Loucy (cell line): Measurements from ENCODE around the gene TFAP2D.

ENCODE experiments used
- H2AFZ ChIP-seq: fragments of 200-600 bp; sonication (generic); 2 replicates; pipeline ENCODE4 v1.6.0; 2016; ENCODE audit warnings: antibody characterized with exemption, mild to moderate bottlenecking, low read length, moderate library complexity
- H3F3A ChIP-seq: fragments of 200-600 bp; 2 replicates; pipeline ENCODE4 v1.6.0; 2016; ENCODE audit warnings: antibody characterized with exemption, low read depth, mild to moderate bottlenecking
- H3K27me3 ChIP-seq: fragments of 200-600 bp; sonication (generic); 2 replicates; pipeline ENCODE4 v1.6.1; 2014; ENCODE audit warnings: low read length, mild to moderate bottlenecking; ENCODE audit not compliant: insufficient read depth, poor library complexity, severe bottlenecking
- H3K36me3 ChIP-seq: fragments of 200-600 bp; sonication (generic); 2 replicates; pipeline ENCODE4 v1.6.1; 2016; ENCODE audit warnings: low read length; ENCODE audit not compliant: insufficient read depth
- H3K4me1 ChIP-seq: fragments of 200-600 bp; sonication (generic); 2 replicates; pipeline ENCODE4 v1.5.1; 2014; ENCODE audit warnings: low read length, mild to moderate bottlenecking; ENCODE audit not compliant: insufficient read depth, poor library complexity, severe bottlenecking
- H3K4me2 ChIP-seq: fragments of 200-600 bp; sonication (generic); 2 replicates; pipeline ENCODE4 v1.6.0; 2014; ENCODE audit warnings: antibody characterized with exemption, low read length, low read depth, mild to moderate bottlenecking; ENCODE audit not compliant: poor library complexity, severe bottlenecking
- H3K4me3 ChIP-seq: fragments of 200-600 bp; sonication (generic); 2 replicates; pipeline ENCODE4 v1.5.1; 2014; ENCODE audit warnings: low read length, mild to moderate bottlenecking, mixed read lengths; ENCODE audit not compliant: poor library complexity, severe bottlenecking
- H3K79me2 ChIP-seq: fragments of 200-600 bp; sonication (generic); 2 replicates; pipeline ENCODE4 v1.6.1; 2014; ENCODE audit warnings: low read length; ENCODE audit not compliant: insufficient read depth
- H3K9ac ChIP-seq: fragments of 200-600 bp; sonication (generic); 2 replicates; pipeline ENCODE4 v1.6.0; 2014; ENCODE audit warnings: mild to moderate bottlenecking, low read depth, low read length, moderate library complexity; ENCODE audit not compliant: poor library complexity, severe bottlenecking
- H3K9me2 ChIP-seq: fragments of 200-600 bp; sonication (generic); replicated peaks from 2 replicates; pipeline ENCODE4 v1.6.1; 2016; ENCODE audit warnings: low read depth, low read length, mixed read lengths
- H3K9me3 ChIP-seq: fragments of 200-600 bp; sonication (generic); 2 replicates; pipeline ENCODE4 v1.6.1; 2014; ENCODE audit warnings: mild to moderate bottlenecking, antibody characterized with exemption, low read length, low read depth; ENCODE audit not compliant: insufficient read depth
- H4K20me1 ChIP-seq: fragments of 200-600 bp; sonication (generic); 2 replicates; pipeline ENCODE4 v1.6.0; 2014; ENCODE audit warnings: antibody characterized with exemption, low read length, mild to moderate bottlenecking; ENCODE audit not compliant: insufficient read depth, poor library complexity, severe bottlenecking
- EZH2phosphoT487 ChIP-seq: fragments of 200-600 bp; IDR thresholded peaks from 2 replicates; pipeline ENCODE4 v1.6.1; 2018; ENCODE audit warnings: antibody characterized with exemption, mild to moderate bottlenecking, moderate library complexity, borderline replicate concordance
- TF ChIP-seq, protein P1 (sequence below): fragments of 200-600 bp; sonication (generic); conservative IDR thresholded peaks from 2 replicates; pipeline ENCODE4 v1.5.1; 2014; ENCODE audit warnings: mild to moderate bottlenecking, antibody characterized with exemption, low read length

Gene TFAP2D

DNA sequence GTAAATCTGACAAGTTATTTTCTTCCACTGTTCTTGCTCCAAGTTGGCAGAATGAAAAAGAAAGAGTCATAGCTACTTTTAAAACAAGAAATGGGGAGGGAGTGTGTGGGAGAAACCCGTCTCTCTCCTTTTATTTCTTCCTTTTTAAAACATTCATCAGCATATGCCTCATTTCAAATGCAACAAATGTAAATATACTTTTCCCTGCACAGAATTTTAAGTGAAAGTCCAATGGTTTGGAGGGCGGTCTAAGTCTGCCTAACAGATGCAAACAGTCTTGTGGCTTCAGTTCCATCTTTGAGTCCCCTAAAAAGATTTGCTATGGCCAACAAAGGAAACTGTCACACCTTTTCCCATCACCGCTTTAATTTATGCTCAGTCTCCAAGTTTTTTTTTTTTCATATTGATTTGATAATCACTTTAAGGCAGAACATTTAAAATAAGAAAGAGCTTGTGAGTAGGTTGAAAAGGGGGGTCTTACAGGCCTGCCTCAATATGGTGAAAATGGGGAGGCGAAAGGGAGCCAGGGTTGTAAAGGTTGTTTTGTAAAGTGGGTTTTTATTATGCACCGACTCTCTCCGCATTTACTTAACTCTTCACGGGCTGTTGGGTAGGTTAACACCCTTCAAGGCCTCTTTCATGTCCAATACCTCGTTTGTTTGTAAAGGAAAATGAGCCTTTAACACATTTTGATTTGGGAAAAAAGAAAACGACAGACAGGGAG, 4.6 kb downstream of the TFAP2D start:
- Histone ChIP-seq H3K4me2 (no peak overlapping the region), H3K27me3 (no peaks in the 10 kb centered on the region)

GRCh38 chr6:50718566-50718965, 5.2 kb downstream of the TFAP2D start:
- no peaks in the 10 kb centered on the region for H3K27me3 ChIP-seq

More for the DNA sequence above, 4.6 kb downstream of the TFAP2D start:
- Histone ChIP-seq H3F3A (no peaks in the 10 kb centered on the region), H3K9me3 (no peaks in the 10 kb centered on the region), H2AFZ (no peak overlapping the region), H3K9me2 (no peaks in the 10 kb centered on the region), H3K9ac (no peak overlapping the region), H4K20me1 (no peaks in the 10 kb centered on the region), H3K36me3 (no peaks in the 10 kb centered on the region), H3K4me3 (no peak overlapping the region), H3K79me2 (no peaks in the 10 kb centered on the region), H3K4me1 (no peaks in the 10 kb centered on the region)
- no peak for TF ChIP-seq EZH2phosphoT487
- TF ChIP-seq, protein P1, sequence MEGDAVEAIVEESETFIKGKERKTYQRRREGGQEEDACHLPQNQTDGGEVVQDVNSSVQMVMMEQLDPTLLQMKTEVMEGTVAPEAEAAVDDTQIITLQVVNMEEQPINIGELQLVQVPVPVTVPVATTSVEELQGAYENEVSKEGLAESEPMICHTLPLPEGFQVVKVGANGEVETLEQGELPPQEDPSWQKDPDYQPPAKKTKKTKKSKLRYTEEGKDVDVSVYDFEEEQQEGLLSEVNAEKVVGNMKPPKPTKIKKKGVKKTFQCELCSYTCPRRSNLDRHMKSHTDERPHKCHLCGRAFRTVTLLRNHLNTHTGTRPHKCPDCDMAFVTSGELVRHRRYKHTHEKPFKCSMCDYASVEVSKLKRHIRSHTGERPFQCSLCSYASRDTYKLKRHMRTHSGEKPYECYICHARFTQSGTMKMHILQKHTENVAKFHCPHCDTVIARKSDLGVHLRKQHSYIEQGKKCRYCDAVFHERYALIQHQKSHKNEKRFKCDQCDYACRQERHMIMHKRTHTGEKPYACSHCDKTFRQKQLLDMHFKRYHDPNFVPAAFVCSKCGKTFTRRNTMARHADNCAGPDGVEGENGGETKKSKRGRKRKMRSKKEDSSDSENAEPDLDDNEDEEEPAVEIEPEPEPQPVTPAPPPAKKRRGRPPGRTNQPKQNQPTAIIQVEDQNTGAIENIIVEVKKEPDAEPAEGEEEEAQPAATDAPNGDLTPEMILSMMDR, result no peak

DNA sequence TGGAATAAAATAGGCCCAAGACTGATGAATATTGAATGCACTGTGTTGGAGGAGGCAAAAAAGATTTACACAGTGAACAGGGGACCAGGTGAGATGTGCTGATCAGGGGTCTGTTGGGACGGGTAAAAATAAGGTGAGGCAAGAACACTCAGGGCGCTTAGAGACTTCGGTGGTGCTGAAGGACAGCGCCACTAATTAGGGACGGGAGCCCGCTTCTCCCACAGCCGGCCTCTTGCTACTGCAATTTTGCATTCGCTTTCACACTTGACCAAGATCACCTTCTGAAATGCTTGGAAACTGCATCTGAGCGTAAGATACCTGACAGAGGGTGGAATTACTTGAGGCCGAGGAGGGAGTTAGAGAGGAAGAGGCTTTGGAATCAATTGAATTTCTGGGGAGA, 7.3 kb downstream of the TFAP2D start:
- H3K27me3 ChIP-seq, result no peaks in the 10 kb centered on the region
- H3K79me2 ChIP-seq, result no peaks in the 10 kb centered on the region
- H3K4me2 ChIP-seq, result no peak overlapping the region
- no peaks in the 10 kb centered on the region for H3K9me2 ChIP-seq
- TF ChIP-seq, protein P1, result no peak
- no peak for TF ChIP-seq EZH2phosphoT487
- H3K36me3 ChIP-seq, result no peaks in the 10 kb centered on the region
- H3K9me3 ChIP-seq, result no peaks in the 10 kb centered on the region
- H4K20me1 ChIP-seq, result no peaks in the 10 kb centered on the region
- H3K9ac ChIP-seq, result no peak overlapping the region
- H3K4me3 ChIP-seq, result no peak overlapping the region
- no peak overlapping the region for H2AFZ ChIP-seq
- H3K4me1 ChIP-seq, result no peaks in the 10 kb centered on the region
- no peaks in the 10 kb centered on the region for H3F3A ChIP-seq

More at GRCh38 chr6:50718566-50718965, 5.2 kb downstream of the TFAP2D start:
- Histone ChIP-seq H3K9me2 (no peaks in the 10 kb centered on the region), H2AFZ (no peak overlapping the region), H3K9ac (no peak overlapping the region), H3K79me2 (no peaks in the 10 kb centered on the region), H3K36me3 (no peaks in the 10 kb centered on the region), H4K20me1 (no peaks in the 10 kb centered on the region), H3F3A (no peaks in the 10 kb centered on the region), H3K9me3 (no peaks in the 10 kb centered on the region), H3K4me2 (no peak overlapping the region), H3K4me1 (no peaks in the 10 kb centered on the region), H3K4me3 (no peak overlapping the region)
- TF ChIP-seq, protein P1, result no peak
- no peak for TF ChIP-seq EZH2phosphoT487
